Measurements from ENCODE around the gene NUDT14.
A peak's percentile ranks its signal among the peaks of the same experiment; 100 is the strongest.

Gene NUDT14

DNA sequence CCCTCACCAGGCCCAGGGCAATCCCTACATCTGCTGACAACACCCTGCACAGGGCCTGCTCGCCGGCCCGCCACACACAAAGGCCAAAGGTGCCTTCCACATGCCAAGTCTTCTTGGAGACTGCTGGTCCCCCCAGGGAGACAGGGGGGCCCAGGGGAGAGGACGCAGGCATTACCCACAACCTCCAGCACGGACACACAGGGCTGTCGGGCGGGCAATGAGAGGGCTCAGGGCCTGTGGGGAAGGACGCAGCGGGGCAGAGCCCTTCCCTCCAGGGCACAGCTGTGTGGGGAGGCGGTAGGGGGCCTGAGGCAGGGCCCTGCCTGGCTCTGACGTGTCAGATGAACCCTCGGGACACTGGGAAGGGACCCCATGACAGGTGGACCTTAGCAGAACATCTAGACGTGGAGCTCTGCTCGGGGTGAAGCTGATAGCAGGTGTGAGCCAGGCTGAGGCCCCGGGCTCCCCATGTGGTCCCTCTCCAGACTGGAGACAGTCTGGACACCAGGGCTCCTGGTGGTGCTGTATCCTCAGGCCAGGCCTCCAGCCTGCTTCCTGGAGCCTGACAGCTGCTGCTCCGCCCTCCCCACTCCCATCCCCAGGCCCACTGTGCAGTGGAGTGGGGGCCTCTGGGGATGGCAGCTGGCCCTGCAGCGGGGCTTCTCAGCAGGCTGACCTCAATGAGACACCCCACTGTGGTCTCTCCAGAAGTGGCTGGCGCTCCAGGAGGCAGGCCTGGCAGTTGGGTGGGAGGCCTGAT is 31.6 kb upstream of the NUDT14 start:
- DNase-seq (ENCODE audit: low read depth in 3 of 3) = no peak

DNA sequence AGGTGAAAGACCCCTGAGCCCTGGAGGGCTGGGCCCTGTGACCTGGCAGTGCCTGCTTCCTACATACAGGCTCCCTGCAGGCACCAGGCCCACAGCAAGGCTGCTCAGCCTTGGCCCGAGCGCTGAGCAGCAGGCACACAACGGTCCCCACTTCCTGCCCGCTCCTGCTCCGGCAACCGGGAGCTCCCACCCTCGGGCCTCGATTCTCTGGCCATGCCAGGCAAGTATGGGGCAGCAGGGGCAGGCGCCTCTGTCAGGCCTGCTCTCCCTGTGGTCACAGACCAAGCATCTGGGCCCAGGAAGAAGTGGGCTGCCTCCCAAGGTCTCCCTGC is 30.6 kb upstream of the NUDT14 start:
- no peak for DNase-seq (ENCODE audit: low read depth in 3 of 3)

DNA sequence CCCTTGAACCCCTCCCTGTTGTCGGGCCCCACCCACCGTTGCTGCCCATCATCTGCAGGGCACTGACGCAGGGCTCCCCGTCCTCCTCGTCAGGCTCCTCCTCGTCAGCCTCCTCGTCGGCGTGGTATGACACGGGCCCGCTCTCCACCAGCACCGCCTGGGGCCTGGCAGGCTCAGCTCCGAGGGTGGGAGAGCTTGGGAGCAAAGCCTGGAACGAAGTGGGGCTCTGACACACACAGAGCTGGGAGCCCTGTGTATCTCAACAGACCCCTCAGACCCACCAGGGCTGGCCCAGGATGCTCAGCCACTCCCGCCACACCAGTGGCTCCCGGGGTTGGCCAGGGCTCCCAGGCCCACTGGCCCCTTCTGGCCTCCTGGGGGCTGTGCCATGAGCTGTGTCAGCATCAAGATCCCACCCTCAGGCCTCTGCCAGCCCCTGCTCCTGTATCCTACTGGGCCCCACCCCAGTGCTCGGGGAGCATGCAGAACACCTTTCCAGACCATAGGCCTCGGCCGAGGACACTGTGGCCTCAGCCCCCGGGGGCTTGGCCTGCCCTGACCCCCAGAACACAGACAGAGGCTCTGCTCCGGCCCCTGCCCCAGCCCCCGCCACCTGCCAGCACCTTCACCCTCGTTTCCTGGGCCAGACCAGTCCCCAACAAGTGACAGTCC is 30.1 kb upstream of the NUDT14 start:
- no peak for DNase-seq (ENCODE audit: low read depth in 3 of 3)

DNA sequence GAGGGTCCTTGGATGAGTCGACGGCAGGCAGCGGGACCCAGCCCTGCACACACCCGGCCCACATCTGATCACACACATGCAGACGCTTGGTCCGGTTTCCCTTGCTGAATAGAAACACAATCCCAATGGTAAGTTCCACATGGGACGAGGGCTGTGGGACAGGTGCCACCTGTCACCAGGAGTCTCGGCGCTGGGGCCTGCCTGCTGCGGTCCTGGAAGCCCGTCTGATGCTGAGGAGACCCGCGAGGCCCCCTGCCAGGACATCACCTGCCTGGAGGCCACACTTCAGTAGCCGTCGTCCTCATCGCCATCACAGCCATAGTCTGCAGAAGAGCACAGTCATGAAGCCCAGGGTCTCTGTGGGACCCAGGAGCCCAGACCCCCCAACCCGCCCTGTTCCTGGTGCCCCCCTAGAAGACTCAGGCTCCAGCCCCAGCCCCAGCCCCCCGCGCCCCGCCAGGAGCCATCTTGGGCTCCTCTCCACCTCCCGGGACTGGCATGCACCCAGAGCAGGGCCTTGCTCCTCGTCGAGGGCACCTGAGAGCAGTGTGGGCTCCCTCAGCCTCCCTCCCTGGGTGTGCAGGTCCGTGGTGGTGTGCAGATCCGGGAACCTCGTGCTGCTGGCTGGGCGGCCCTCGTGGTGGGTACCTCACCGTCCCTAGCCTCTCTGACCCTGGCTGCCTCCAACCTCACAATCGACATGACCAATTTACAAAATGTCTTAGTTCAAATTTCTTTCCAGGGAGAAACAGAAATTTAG is 29.3 kb upstream of the NUDT14 start:
- DNase-seq (ENCODE audit: low read depth in 3 of 3) = no peak

DNA sequence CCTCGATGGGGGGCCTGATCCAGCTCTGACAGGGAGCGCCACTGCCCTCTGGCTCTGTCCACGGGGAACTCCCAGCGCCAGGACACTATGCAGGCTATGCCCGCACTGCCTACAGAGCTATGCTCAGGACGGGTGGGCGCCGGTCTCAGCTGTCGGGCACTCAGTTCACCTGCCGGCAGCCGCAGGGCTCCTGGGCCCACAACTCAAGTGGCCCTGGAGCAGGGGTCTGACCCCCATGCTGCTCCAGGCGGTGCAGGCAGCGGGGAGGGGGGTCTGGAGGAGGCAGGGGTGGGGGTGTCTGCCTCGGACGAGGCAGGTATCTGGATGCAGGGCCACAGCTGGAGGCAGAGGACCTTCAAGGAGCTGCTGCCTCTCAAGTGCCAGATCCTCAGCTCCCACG is 28.5 kb upstream of the NUDT14 start:
- DNase-seq (ENCODE audit: low read depth in 3 of 3) = no peak

DNA sequence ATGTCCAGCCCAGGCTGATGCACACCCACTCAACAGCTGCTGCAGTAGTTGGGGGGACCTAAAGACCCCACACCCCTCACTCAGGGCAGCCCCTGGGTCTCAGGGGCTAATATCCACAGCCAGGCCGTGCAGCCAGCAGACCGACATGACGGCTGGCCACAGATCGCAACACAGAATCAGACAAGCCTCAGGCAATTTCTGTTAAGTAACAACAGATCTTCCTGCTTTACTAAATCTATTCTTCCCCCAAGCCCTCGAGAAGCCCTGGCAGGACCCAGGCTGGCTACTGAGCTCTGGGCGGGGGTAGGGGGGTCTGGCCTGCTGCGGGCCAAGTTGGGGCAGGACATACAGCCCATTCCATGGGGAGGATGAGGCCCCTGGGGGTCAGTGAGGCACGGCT is 28.0 kb upstream of the NUDT14 start:
- DNase-seq (ENCODE audit: low read depth in 3 of 3) = no peak

DNA sequence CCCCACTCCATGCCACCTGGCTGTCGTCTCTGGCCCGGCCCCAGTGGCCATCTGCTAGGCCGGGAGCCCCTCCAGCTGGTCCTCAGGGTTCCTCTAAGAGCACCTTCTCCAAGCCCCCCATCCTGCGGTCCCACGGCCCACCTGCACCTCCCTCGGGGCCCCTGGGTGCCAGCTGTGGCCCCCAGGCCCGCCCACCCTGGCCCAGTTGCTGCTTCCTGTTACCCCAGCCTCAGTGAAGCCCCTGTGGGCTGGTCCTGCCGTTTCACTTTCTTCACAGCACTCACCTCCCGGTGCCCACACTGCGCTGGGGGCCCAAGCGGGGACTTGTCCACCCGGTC is 27.6 kb upstream of the NUDT14 start:
- DNase-seq (ENCODE audit: low read depth in 3 of 3) = no peak

DNA sequence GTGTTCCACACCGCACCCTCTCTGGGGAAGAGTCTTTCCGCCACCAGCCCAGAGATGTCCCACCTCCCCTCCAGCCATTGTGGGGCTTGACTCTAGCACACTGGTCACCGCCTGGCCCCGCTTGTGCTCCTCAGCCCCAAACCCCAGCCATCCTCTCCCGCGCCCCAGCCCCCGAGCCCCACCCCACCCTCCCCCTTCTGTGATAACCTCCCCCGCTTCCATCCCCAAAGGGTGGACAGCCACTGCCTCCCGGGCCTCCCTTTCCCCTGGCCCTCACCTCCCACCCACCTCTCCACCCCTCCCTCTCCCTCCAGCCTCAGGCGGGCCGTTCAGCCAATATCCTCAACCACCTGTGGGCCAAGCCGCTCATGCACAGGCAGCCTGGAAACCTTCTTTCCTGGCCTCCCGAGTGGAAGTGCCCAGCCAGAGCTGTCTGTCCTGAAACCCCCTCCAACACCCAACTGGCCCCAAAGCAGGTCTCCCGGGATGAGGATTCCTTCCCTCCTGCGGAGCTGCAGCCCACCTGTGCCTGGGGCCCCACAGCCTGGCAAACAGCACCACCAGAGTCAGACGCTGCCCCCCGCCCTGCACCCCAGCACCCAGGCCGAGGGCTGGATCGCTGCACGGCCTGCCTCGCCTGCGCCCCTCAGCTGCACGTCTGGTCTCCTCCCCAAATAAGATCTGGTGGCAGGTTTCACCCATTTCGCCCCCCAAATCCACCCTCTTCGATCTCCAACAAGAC is 27.1 kb upstream of the NUDT14 start:
- DNase-seq (ENCODE audit: low read depth in 3 of 3) = no peak

DNA sequence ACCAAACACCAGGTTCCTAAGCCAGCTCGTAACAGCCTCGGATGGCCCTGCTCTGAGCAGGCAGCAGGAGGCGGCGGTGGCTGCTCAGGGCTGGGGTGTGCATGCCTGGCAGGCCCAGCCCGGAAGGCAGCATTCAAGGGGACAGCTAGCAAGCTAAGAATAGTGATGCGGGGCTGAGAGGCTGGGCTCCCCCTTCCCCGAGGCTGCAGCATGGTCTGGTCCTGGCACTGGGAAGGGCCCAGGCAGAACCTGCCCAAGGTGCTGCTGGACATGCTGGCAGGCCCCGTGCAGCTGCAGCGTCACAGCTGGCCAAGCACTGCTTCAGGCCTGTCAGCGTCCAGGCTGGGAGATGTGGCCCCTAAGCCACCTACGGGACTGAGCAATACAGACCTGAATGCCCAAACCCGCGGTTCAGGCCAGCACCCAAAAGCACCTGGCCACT is 26.4 kb upstream of the NUDT14 start:
- DNase-seq (ENCODE audit: low read depth in 3 of 3) = no peak

DNA sequence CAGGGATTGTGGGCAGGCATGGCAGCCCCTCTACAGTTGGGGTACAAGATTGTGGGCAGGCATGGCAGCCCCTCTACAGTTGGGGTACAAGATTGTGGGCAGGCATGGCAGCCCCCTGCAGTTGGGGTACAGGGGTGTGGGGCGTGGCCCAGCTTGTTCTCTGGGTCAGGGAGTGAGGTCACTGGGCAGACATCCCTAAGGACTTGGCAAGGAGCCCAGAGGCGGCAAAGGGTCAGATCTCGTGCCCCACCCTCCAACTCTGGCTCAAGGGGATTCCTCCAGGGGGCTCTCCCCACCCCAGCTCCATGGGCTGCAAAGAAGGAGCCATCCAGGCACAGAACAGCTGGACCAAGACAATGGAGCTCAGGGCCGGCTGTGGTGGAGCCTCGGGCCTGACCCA is 25.8 kb upstream of the NUDT14 start:
- DNase-seq (ENCODE audit: low read depth in 3 of 3) = no peak

DNA sequence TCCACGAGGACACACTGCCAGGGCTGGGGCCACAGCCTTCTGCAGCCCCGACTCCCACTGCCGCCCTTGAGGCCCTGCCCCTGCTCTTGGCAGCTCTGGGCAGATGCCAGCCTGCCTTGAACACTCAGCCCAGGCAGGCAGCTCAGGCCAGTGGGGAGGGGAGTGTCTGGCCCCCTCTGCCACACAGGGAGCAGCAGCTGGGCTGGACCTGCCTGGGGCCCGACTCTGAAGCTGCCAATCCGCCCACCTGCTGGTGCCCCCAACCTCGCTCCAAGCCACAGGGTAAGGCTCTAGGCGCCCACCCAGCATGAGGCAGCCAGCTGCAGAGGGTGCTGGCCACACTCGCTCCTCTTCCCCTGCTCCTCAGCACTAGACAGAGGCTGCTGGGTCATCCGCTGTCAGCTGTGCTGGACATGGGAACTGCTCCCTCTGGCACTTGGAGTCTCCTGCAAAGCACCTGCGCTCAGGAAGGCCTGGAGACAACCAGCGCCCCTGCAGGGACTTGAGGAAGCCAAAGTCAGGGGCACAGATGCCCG is 24.6 kb upstream of the NUDT14 start:
- no peak for DNase-seq (ENCODE audit: low read depth in 3 of 3)

DNA sequence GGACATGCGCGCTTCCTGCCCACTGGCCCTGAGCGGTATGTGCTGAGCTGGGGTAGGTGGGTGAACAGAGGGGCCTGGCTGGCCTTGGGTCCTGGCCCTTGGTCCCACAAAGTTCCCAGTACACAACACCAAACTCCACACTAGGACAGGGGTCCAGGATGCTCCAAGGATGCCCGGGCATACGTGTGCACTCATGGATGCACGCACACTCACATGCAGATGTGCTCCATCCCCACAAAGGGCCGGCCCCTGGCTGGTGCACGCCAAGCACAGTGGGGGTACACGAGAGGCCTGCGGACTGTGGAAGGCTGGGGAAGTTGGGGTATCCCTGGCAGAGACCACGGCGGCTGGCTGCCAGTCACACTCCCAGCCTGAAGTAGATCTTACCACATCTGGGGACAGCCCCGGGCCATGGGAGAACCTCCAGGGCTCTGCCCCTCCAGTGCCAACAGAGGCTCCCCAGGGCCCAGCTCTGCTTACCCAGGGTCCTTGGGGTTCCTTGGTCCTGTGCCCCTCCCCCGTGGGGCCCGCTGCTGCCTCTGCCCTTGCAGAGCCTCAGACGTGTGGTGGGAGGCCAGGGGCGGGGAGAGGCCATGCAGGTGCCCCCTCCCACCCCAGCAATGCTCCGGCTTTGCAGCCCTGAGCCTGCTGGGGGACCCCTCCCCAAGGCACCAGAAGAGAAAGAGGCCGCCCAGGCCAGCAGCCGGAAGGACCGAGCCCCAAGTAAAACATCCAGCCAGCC is 24.0 kb upstream of the NUDT14 start:
- DNase-seq (ENCODE audit: low read depth in 3 of 3) = no peak

DNA sequence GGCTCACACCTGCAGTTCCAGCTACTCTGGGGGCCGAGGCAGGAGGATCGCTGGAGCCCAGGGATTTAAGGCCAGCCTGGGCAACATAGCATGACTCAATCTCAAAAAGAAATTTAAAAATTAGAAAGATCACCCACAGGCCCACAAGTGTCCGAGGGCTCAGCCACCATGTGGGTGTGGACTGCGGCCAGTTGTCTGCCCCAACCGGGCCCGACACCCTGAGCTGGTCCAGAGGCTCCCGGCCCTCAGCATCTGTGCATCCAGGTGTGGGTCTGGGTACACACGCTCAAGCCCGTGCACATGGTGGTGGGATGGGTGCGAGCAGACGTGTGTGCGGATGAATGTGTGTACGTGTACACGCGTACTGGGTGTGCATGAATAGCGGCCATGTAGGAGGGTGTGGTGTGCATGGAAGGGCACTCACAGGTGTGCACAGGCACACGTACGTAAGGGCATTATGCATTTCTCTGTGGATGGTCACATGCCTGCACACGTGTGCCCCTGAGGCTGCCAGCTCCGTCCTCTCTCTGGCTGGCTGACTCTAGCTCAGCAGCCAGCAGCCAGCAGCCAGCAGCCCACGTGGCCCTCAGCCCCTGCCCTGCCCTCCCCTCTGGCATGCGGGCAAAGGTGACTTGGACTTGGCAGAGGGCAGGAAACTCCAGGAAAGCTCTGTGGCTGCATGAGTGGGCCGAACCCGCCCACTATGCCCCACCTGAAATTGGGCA is 23.3 kb upstream of the NUDT14 start:
- no peak for DNase-seq (ENCODE audit: low read depth in 3 of 3)

DNA sequence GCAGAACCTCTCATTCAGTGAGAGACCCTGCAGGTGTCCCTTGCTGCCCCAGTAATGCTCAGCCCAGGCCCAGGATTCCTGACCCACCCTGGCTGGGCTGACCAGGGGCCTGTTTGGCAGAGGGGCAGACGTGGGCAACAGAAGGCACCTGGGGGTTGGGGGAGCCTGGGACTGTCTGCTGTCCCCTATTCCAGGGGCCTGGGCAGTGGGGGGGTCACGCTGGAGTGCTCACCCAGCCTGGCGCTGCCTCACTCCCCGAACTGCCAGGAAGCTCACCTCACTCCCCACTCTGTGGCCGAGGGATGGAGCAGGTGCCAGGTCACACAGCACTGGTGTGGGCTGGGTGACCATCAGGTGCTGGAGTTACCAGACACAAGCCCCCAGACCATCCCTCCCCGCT is 22.6 kb upstream of the NUDT14 start:
- no peak for DNase-seq (ENCODE audit: low read depth in 3 of 3)

DNA sequence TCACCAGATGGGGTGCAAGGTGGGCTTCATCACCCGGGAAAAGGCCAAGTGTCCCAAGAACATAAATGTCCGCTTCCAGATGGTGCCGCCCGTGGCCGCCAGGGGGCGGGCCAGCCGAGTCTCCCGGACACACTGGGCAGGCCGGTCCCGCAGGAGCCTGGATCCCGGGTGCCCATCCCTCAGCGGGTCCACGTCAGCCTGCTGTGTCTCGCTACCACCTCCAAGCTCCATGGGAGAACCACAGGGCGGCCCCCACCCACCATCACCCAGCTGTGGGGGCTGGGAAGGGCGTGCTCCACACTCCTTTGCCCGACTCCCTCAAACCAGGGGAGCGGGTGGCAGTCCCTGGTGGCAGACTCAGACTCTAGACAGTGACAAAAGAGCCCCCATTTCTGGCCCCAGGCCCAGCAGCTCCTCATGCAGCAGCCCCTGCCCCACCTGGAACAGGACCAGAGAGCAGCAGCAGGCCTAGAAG is 22.0 kb upstream of the NUDT14 start:
- DNase-seq (ENCODE audit: low read depth in 3 of 3) = peak in 2 of 3 experiments; percentile 27 to 45

DNA sequence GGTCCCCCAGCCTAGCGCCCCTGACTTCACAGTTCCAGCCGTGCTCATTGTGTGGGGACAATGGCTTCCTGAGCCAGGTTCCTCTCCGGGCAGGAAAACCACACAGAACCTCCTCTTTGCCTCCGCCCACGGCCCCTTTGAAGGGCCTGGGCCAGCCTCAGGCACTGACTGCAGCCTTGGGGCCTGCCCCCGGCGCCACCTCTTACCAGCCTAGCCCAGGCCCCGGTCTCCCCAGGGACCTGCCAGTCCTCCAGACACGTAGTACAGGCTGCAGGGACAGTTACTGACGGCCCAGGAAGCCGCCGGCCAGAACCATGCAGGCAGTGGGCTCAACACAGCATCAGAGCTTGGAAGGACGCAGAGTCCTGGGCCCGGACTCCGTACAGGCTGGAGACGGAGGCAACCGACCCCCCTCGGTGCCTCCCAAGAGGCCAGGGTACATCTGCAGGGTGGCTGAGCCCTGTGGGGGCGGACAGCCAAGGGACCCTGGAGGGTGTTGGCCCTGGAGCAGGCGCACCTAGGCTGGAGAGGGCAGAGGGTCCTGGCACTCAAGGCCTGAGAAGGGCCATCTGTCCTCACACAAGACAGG is 20.9 kb upstream of the NUDT14 start:
- no peak for DNase-seq (ENCODE audit: low read depth in 3 of 3)

DNA sequence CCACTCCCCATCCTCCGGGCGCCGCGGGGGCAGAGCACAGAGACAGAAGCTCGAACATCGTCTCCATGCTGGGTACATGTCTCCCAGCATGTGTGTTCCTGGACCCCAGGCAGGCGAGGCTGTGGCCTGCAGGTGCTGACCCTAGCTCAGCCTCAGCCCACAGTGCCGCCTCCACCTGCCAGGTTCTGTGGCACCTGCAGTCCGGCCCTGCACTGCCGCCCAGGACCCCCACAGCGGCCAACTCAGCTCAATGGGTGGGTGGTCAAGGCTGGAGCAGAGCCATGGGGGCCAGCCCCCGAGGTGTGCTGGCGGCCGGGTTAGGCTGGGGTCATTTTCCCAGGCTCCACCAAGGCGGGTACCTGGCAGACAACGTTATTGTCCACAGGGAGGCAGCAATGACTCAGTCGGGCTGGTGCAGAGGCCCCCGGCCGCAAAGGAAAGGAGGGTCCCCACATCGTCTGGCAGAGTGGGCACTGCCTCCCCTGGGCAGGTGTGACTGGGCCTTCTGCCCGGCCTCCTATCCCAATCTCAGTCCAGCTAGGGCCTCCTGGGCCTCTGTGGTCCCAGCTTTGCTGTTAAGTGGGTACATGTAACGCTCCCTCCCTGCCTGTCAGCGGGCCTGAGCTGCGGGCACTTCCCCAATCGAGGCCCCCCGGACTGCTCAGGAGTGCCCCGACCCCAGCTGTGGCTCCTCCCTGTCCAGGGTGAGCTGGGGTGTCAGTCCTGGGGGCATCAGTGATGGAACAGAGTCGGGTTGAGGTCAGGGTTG is 20.2 kb upstream of the NUDT14 start:
- DNase-seq (ENCODE audit: low read depth in 3 of 3) = no peak

DNA sequence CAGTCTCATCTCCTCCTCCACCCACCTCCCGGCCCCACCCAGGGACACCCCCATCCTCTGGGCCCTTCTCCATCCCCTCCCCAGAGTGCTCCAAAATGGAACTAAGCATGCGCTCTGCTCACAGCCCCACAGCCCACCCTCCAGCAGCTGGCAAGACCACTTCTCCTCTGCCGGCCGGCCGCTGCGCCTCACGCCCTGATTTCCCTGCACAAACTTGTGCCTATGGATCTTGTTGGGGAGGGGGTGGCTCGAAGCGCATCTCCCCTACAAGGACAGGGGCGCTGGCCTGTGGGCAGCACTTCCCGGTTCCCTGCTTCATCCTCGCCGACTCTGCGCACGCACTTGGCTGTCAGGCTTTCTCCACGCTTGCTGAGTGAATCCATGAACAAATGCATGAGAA is 19.5 kb upstream of the NUDT14 start:
- DNase-seq (ENCODE audit: low read depth in 3 of 3) = no peak

DNA sequence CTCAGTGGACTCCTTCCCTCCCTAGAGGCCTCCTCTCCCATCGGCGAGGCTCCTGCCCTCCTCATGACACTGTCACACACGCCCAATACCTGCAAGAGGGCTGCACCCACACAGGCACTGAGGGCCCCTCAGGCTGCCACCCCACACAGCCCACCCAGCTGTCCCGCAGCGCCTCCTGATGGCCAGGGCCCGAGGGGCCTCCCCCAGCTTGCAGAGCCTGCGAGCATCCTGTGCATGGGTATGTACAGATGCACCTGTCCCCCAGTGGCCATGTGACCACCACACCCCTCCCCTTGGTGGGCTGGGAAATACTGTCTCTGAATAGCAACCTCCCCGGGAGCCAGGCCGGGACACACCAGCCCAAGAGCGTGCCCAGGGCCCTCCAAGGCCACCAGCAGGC is 19.0 kb upstream of the NUDT14 start:
- DNase-seq (ENCODE audit: low read depth in 3 of 3) = no peak

Measured in stimulated activated CD4-positive, alpha-beta T cell treated with anti-CD3 and anti-CD28 coated beads, TNF-alpha, amount 100 ng/mL, for 4 hours (primary cell).